HEK293T (cell line): ENCODE results near the gene TMEM218.
"Not testable (repeated sequence)": the region's sequence is repeated elsewhere in the genome, so short reads cannot be mapped to it uniquely, and the experiment has no call there.

Experiments used
- CTCF ChIA-PET: fragments of 350-600 bp; formaldehyde crosslinking; extraction: SDS; loops from one replicate; lab custom pipeline; 2021; ENCODE audit warnings: antibody characterized with exemption, inconsistent platforms; lab: Yijun Ruan, JAX
- POLR2A ChIA-PET: fragments of 350-600 bp; formaldehyde crosslinking; extraction: SDS; loops from one replicate; lab custom pipeline; 2020; ENCODE audit warnings: antibody characterized with exemption, inconsistent platforms; lab: Yijun Ruan, JAX
- DNase-seq: peaks from one replicate; pipeline ENCODE4 v3.0.0; 2012; ENCODE audit warnings: mixed read lengths; ENCODE audit errors: extremely low spot score
- ARNT ChIP-seq: fragments of 450-650 bp; IDR thresholded peaks from 2 replicates; pipeline ENCODE4 v1.6.1; 2017; ENCODE audit warnings: mild to moderate bottlenecking
- BHLHE40 ChIP-seq: fragments of 450-650 bp; IDR thresholded peaks from 2 replicates; pipeline ENCODE4 v1.6.1; 2016; ENCODE audit warnings: mild to moderate bottlenecking, moderate library complexity, borderline replicate concordance
- CTBP1 ChIP-seq: fragments of 450-650 bp; IDR thresholded peaks from 2 replicates; pipeline ENCODE4 v1.6.1; 2016; ENCODE audit warnings: borderline replicate concordance
- ELF4 ChIP-seq: fragments of 450-650 bp; IDR thresholded peaks from 2 replicates; pipeline ENCODE4 v1.6.1; 2017; ENCODE audit warnings: antibody characterized with exemption
- FOXA1 ChIP-seq: fragments of 450-650 bp; IDR thresholded peaks from 2 replicates; pipeline ENCODE4 v1.6.1; 2016; ENCODE audit warnings: mild to moderate bottlenecking
- FOXK2 ChIP-seq: fragments of 450-650 bp; IDR thresholded peaks from 2 replicates; pipeline ENCODE4 v1.6.1; 2016; ENCODE audit warnings: mild to moderate bottlenecking
- FOXM1 ChIP-seq: fragments of 450-650 bp; IDR thresholded peaks from 2 replicates; pipeline ENCODE4 v1.6.1; 2017; ENCODE audit warnings: mild to moderate bottlenecking, borderline replicate concordance
- HDGF ChIP-seq: fragments of 450-650 bp; IDR thresholded peaks from 2 replicates; pipeline ENCODE4 v1.6.1; 2017; ENCODE audit warnings: antibody characterized with exemption, borderline replicate concordance
- L3MBTL2 ChIP-seq: fragments of 450-650 bp; conservative IDR thresholded peaks from 2 replicates; pipeline ENCODE4 v1.6.1; 2016; ENCODE audit warnings: mild to moderate bottlenecking
- LEF1 ChIP-seq: fragments of 450-650 bp; IDR thresholded peaks from 2 replicates; pipeline ENCODE4 v1.6.1; 2017; ENCODE audit warnings: mild to moderate bottlenecking, borderline replicate concordance
- NFRKB ChIP-seq: fragments of 450-650 bp; IDR thresholded peaks from 2 replicates; pipeline ENCODE4 v1.6.1; 2016; ENCODE audit warnings: mild to moderate bottlenecking, moderate library complexity
- PKNOX1 ChIP-seq: fragments of 450-650 bp; IDR thresholded peaks from 2 replicates; pipeline ENCODE4 v1.6.1; 2016
- SP1 ChIP-seq: fragments of 450-650 bp; IDR thresholded peaks from 2 replicates; pipeline ENCODE4 v1.6.1; 2017
- SUZ12 ChIP-seq: fragments of 450-650 bp; IDR thresholded peaks from 2 replicates; pipeline ENCODE4 v1.6.1; 2016; ENCODE audit warnings: mild to moderate bottlenecking
- TARDBP ChIP-seq: fragments of 450-650 bp; IDR thresholded peaks from 2 replicates; pipeline ENCODE4 v1.6.1; 2016
- ZNF384 ChIP-seq: fragments of 450-650 bp; IDR thresholded peaks from 2 replicates; pipeline ENCODE4 v1.6.1; 2016

TMEM218 gene

DNA sequence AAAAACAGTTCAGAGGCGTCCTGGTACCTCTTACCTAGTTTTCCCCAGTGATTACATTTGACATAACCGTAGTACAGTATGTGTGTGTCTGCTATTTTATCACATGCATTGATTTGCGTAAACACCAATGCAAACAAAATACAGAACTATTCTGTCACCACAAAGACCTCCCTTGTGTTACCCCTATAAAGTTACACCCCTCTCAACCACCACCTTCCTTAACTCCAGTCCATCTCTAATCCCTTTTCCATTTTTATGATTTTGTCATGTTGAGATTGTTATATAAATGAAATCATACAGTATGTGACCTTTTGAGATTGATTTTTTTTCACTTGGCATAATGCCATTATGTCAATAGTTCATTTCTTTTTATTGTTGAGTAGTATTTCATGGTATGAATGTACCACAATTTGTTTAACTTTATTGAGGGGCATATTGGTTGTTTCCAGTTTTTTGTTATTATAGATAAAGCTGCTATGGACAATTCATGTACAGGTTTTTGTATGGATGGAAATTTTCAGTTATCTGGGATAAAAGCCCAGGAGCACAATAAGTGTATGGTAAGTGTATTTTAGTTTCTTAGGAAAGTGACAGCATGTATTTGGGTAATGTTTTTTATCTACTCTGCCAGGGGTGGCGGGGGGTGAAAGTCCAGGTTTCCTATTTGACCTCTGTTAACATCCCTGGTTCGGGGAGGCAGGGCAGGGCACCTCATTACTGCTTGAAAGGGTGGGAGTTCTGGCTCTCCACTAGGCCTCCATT, 54.3 kb downstream of the TMEM218 start:
- TF ChIP-seq ARNT (no peak), HDGF (no peak), ZNF384 (no peak), BHLHE40 (no peak), NFRKB (no peak), SUZ12 (no peak), ELF4 (no peak), CTBP1 (no peak), LEF1 (no peak), SP1 (no peak), L3MBTL2 (no peak), FOXM1 (no peak), FOXA1 (no peak), PKNOX1 (no peak), FOXK2 (no peak)
- ChIA-PET POLR2A (no interaction called here), CTCF (no interaction called here)
- DNase-seq = no peak

DNA sequence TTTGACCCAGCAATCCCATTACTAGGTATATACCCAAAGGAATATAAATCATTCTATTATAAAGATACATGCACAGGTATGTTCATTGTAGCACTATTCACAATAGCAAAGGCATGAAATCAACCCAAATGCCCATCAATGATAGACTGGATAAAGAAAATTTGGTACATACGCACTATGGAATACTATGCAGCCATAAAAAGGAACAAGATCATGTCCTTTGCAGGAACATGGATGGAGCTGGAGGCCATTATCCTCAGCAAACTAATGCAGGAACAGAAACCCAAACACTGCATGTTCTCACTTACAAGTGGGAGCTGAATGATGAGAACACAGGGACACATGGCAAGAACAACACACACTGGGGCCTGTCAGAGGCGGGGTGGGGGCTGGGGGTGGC, 55.3 kb downstream of the TMEM218 start:
- POLR2A ChIA-PET, CTCF ChIA-PET, DNase-seq: not testable (repeated sequence)

DNA sequence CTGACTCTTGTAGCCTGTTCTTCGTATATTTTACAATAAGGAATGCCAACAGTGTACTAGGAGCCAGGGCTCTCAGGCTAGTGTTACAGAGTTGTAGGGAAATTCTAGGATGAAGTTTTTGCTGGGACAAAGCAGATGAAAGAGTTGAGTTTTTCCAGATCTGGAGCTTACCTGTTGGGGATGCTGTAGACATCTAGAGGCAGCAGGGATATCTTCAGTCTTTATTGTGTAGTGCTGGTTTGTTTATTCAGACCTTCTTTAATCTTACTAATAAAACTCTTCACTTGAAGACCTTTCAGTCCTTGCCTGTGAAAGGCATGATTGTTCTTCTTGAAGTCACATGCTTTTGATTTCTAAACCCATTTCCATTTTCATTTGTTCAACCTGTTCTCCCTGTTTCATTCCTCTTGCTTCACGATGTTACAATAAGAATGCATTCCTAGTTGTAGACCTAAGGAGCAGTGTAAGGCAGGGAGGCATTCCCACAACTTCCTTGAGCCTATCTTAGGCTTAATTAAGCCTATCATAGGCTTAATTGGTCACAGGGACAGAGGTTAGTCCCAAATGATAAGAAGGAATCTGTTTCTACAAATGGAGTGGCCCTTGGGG, 56.2 kb downstream of the TMEM218 start:
- POLR2A ChIA-PET = no interaction called here
- no peak for DNase-seq
- CTCF ChIA-PET = interaction anchor here (0.6 kb wide), 1 partner anchor 796 kb away, joined by 4 read pairs; no protein-coding TSS in a partner anchor
- TF ChIP-seq BHLHE40 (no peak), TARDBP (no peak)

DNA sequence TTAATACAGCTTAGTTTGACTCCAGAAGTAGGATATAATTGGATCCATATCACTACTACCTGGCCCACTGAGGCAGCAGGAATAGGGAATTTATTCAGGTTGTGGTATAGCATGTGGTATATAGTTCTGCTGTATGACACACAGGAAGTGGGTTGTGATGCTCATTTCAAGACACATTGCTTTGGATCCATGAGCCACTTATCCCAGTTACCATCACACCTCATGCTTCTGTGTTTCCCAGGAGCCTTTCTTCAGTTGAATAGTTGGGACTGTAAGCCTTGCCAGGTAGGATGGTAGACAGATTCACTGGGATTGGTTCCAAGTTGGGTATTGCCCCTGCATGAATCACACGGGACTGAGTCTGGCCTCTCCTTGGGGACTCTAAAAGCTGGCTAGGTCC, 58.3 kb downstream of the TMEM218 start:
- ChIA-PET CTCF (no interaction called here), POLR2A (no interaction called here)
- TF ChIP-seq SP1 (no peak), SUZ12 (no peak), ELF4 (no peak), FOXK2 (no peak), L3MBTL2 (no peak), HDGF (no peak), BHLHE40 (no peak), PKNOX1 (no peak), FOXA1 (no peak), ZNF384 (no peak), CTBP1 (no peak), ARNT (no peak), TARDBP (no peak), NFRKB (no peak), FOXM1 (no peak)
- DNase-seq = no peak

DNA sequence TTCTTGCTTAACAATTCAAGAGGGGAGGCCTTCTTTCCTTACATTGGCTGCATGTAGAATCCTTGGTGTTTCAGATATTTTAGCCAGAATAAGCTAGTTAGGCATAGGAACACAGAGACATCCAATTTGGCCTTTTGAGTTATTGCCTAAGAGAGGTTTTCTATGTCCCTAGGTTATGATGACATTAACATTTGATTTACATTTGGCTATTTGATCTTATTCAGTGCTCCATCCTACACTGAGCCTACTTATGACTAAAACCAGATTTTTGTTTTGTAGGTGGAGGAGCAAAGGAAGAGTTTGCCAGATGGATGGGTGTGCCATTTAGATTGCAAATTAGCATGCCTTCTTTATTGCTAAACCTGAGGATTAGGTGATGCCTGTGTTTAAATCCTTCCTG, 59.4 kb downstream of the TMEM218 start:
- TF ChIP-seq HDGF (no peak), SP1 (no peak), NFRKB (no peak), BHLHE40 (no peak), ZNF384 (no peak), FOXK2 (no peak), PKNOX1 (no peak), ELF4 (no peak), FOXA1 (no peak), SUZ12 (no peak), L3MBTL2 (no peak), TARDBP (no peak), ARNT (no peak), LEF1 (no peak), FOXM1 (no peak), CTBP1 (no peak)
- POLR2A ChIA-PET = no interaction called here
- DNase-seq = no peak
- CTCF ChIA-PET = no interaction called here

DNA sequence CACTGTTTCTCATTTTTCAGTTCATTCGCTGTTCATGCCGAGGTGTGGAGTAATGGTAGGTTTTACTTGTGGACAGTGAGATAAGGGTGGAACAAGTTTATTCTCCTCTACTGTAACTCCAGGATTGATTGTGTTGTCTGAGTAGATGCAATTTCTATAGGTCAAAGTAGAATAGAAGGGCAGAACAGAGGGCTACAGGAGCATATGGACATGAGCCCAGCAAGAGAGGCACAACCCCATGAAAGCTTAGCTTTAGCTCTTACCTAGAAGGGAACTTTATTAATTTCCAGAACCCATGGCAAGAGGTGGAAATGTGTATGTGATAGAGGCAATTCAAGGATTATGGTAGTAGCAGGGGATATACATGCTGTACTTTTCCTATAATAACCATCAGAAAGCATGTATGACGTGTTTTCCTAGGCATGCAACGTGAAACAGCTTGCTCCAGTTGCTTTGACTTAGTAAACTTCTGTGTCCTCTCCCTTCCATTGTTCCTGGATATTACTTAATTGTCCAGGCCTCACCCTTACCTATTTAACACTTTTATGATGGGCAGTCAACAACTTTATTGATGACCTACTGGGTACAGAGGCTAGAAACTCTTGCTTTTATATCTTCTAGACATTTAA, 62.1 kb downstream of the TMEM218 start:
- ChIA-PET POLR2A (no interaction called here), CTCF (no interaction called here)
- TF ChIP-seq NFRKB (no peak), BHLHE40 (no peak), SP1 (no peak), ZNF384 (no peak), ARNT (no peak), FOXM1 (no peak), FOXK2 (no peak), L3MBTL2 (no peak), FOXA1 (no peak), ELF4 (no peak), LEF1 (no peak)
- no peak for DNase-seq
